HepG2 (cell line): ENCODE results near the gene WDR81. TPM values are rescaled to one million over a fixed set of nuclear protein-coding genes. Genes with fewer than 3 reads are reported as not detected.

Experiments
- ATF5 ChIP-seq: sonication (generic); formaldehyde crosslinking; IDR thresholded peaks from 2 replicates; pipeline ENCODE4 v1.4.0; 2020; ENCODE audit warnings: mild to moderate bottlenecking, low read depth, missing genetic modification reagents
- BHLHE40 ChIP-seq: IDR thresholded peaks from 2 replicates; pipeline ENCODE4 v1.6.1; 2011; ENCODE audit warnings: low read length, improper control_type of control experiment
- HDAC6 ChIP-seq: fragments of 200-600 bp; sonication (generic); IDR thresholded peaks from 2 replicates; pipeline ENCODE4 v1.7.0; 2017; ENCODE audit warnings: mild to moderate bottlenecking, antibody characterized with exemption, low read length, low read depth
- MAFF ChIP-seq: IDR thresholded peaks from 2 replicates; pipeline ENCODE4 v1.6.1; 2011; ENCODE audit warnings: low read depth, low read length, improper control_type of control experiment
- MAX ChIP-seq: IDR thresholded peaks from 2 replicates; pipeline ENCODE4 v1.6.1; 2012; ENCODE audit warnings: inconsistent platforms
- MXD1 ChIP-seq: sonication (generic); formaldehyde crosslinking; IDR thresholded peaks from 2 replicates; pipeline ENCODE4 v1.4.0; 2020; ENCODE audit warnings: mild to moderate bottlenecking, missing genetic modification reagents
- PATZ1 ChIP-seq: sonication (generic); formaldehyde crosslinking; IDR thresholded peaks from 2 replicates; pipeline ENCODE4 v1.4.0; 2020; ENCODE audit warnings: missing genetic modification reagents
- POLR2A ChIP-seq, 2 experiments: IDR thresholded peaks; 2 replicates each; pipeline ENCODE4 v1.6.1; 2011; ENCODE audit warnings: low read depth in 2 of 2, low read length in 2 of 2, mild to moderate bottlenecking in 1 of 2, moderate library complexity in 1 of 2; ENCODE audit not compliant: insufficient read depth in 1 of 2
- SNAPC4 ChIP-seq: sonication (generic); formaldehyde crosslinking; IDR thresholded peaks from 2 replicates; pipeline ENCODE4 v1.4.0; 2020; ENCODE audit warnings: mild to moderate bottlenecking, missing genetic modification reagents
- TAF15 ChIP-seq: fragments of 200-400 bp; formaldehyde crosslinking; IDR thresholded peaks from one replicate; pipeline ENCODE4 v1.6.1; 2018; ENCODE audit warnings: mild to moderate bottlenecking, low read depth, low read length; ENCODE audit not compliant: poor library complexity, severe bottlenecking
- ZFP91 ChIP-seq: sonication (generic); formaldehyde crosslinking; IDR thresholded peaks from 2 replicates; pipeline ENCODE4 v1.9.0; 2022; ENCODE audit warnings: missing genetic modification reagents, mild to moderate bottlenecking, borderline replicate concordance
- polyA plus RNA-seq, 8 experiments: library from polyadenylated mRNA; depleted of rRNA in 3 of 8; stranded (reverse) in 7 of 8; unstranded in 1 of 8; fragments of >200 nt; fragmentation: Illumina TruSeq in 4 of 8; extraction: Trizol in 4 of 8; gene quantifications; 2 replicates each; pipeline versions ENCODE4 v1.2.1 to v1.2.3, GENCODE V29; 2011 to 2016; ENCODE audit warnings: low read depth in 4 of 8, missing spikeins in 1 of 8, mixed read lengths in 1 of 8; ENCODE audit not compliant: insufficient read depth in 1 of 8
- total RNA-seq, 5 experiments: library from RNA; depleted of rRNA; stranded (reverse); fragments of >200 nt; fragmentation: Illumina TruSeq; extraction: Trizol; gene quantifications; 2 replicates each; pipeline ENCODE4 v1.2.3, GENCODE V29; 2016; ENCODE audit warnings: low read depth in 1 of 5

WDR81 gene
- total and polyA plus RNA-seq, 2 of the 13 experiments (the other 11 are each of a cell fraction or from before 2014, with no cell fraction given), result 9.1 to 16.7 TPM

- TF ChIP-seq ATF5 (CRISPR knock-in tag) (no peak), POLR2A (IDR thresholded peaks at IDR 0.05; ENCODE audit: insufficient read depth in 1 of 2, low read depth in 2 of 2, low read length in 2 of 2) (peak; percentile 15 to 40; a peak in 1 of 4 replicates), ZFP91 (CRISPR knock-in tag) (peak; percentile 79; the same call in 1 of the 2 replicates), HDAC6 (no peak), PATZ1 (peak; percentile 71; the same call in 1 of the 2 replicates), MXD1 (CRISPR knock-in tag) (peak; percentile 61; the same call in 1 of the 2 replicates), TAF15 (no peak), MAFF (no peak), SNAPC4 (CRISPR knock-in tag) (no peak), MAX (peak; percentile 47; the same call in 1 of the 2 replicates), BHLHE40 (no peak)
Measured at GRCh38 chr17:1709971-1710806, 14.3 kb upstream of the WDR81 start, which contains the start of gene TLCD2 (continued).
